Trophoblast cell (in vitro differentiated cells and primary cell): ENCODE results near the gene SAA4.
"Not testable (repeated sequence)": the region's sequence is repeated elsewhere in the genome, so short reads cannot be mapped to it uniquely, and the experiment has no call there.

Source experiments
- DNase-seq, 2 donors: peaks; one replicate each; pipeline ENCODE4 v3.0.0-alpha.2; 2016
- H2AFZ ChIP-seq: 2 replicates; pipeline ENCODE4 v1.6.1; 2013; ENCODE audit warnings: low read length, moderate library complexity, mild to moderate bottlenecking; ENCODE audit not compliant: insufficient read depth, poor library complexity
- H2AK5ac ChIP-seq: 2 replicates; pipeline ENCODE4 v1.6.1; 2013; ENCODE audit warnings: mild to moderate bottlenecking, low read length
- H2BK120ac ChIP-seq: 2 replicates; pipeline ENCODE4 v1.6.1; 2013; ENCODE audit warnings: low read length, mild to moderate bottlenecking, moderate library complexity; ENCODE audit not compliant: insufficient read depth, poor library complexity
- H2BK12ac ChIP-seq: 2 replicates; pipeline ENCODE4 v1.6.1; 2013; ENCODE audit warnings: mild to moderate bottlenecking, low read length, moderate library complexity
- H2BK5ac ChIP-seq: 2 replicates; pipeline ENCODE4 v1.6.1; 2013; ENCODE audit warnings: low read length, low read depth, moderate library complexity, mild to moderate bottlenecking; ENCODE audit not compliant: poor library complexity
- H3K14ac ChIP-seq: 2 replicates; pipeline ENCODE4 v1.6.1; 2013; ENCODE audit warnings: mild to moderate bottlenecking, low read length
- H3K18ac ChIP-seq: 2 replicates; pipeline ENCODE4 v1.6.1; 2013; ENCODE audit warnings: mild to moderate bottlenecking, low read length
- H3K23ac ChIP-seq: 2 replicates; pipeline ENCODE4 v1.6.1; 2013; ENCODE audit warnings: low read length
- H3K27ac ChIP-seq: 2 replicates; pipeline ENCODE4 v1.5.1; 2013; ENCODE audit warnings: low read depth, mild to moderate bottlenecking, inconsistent platforms, low read length, moderate library complexity
- H3K27me3 ChIP-seq: 2 replicates; pipeline ENCODE4 v1.6.1; 2013; ENCODE audit warnings: inconsistent platforms, mild to moderate bottlenecking, low read length, moderate library complexity; ENCODE audit not compliant: insufficient read depth
- H3K36me3 ChIP-seq, 2 experiments: 1 replicate in 1 of 2; 2 replicates in 1 of 2; pipeline ENCODE4 v1.6.1; 2013; ENCODE audit warnings: low read length in 2 of 2, mild to moderate bottlenecking in 2 of 2, moderate library complexity in 1 of 2; ENCODE audit not compliant: insufficient read depth in 2 of 2, control insufficient read depth in 1 of 2
- H3K4ac ChIP-seq: 2 replicates; pipeline ENCODE4 v1.6.1; 2013; ENCODE audit warnings: low read depth, mild to moderate bottlenecking, low read length, moderate library complexity
- H3K4me1 ChIP-seq, 2 experiments: 1 replicate in 1 of 2; 2 replicates in 1 of 2; pipeline ENCODE4 v1.6.1; 2013; ENCODE audit warnings: low read length in 2 of 2, mild to moderate bottlenecking in 2 of 2, moderate library complexity in 1 of 2; ENCODE audit not compliant: insufficient read depth in 2 of 2, control insufficient read depth in 1 of 2
- H3K4me2 ChIP-seq: 2 replicates; pipeline ENCODE4 v1.6.1; 2013; ENCODE audit warnings: inconsistent platforms, mild to moderate bottlenecking, low read length, moderate library complexity
- H3K4me3 ChIP-seq: 2 replicates; pipeline ENCODE4 v1.5.1; 2013; ENCODE audit warnings: mild to moderate bottlenecking, low read depth, low read length, inconsistent platforms
- H3K79me1 ChIP-seq: one replicate; pipeline ENCODE4 v1.6.1; 2013; ENCODE audit warnings: low read length
- H3K79me2 ChIP-seq: 2 replicates; pipeline ENCODE4 v1.6.1; 2013; ENCODE audit warnings: low read length, mild to moderate bottlenecking; ENCODE audit not compliant: control insufficient read depth, insufficient read depth, poor library complexity
- H3K9ac ChIP-seq: 2 replicates; pipeline ENCODE4 v1.6.1; 2013; ENCODE audit warnings: mild to moderate bottlenecking, low read length
- H3K9me3 ChIP-seq: 2 replicates; pipeline ENCODE4 v1.6.1; 2013; ENCODE audit warnings: low read depth, mild to moderate bottlenecking, control low read depth, inconsistent platforms, low read length; ENCODE audit not compliant: insufficient read depth
- H4K12ac ChIP-seq: 2 replicates; pipeline ENCODE4 v1.6.1; 2013; ENCODE audit warnings: low read depth, mild to moderate bottlenecking, low read length, moderate library complexity
- H4K8ac ChIP-seq: 2 replicates; pipeline ENCODE4 v1.6.1; 2013; ENCODE audit warnings: low read depth, mild to moderate bottlenecking, low read length, moderate library complexity
- H4K91ac ChIP-seq: one replicate; pipeline ENCODE4 v1.6.1; 2013; ENCODE audit warnings: low read depth, mild to moderate bottlenecking, low read length, moderate library complexity
- WGBS: extraction: QIAGEN DNeasy Blood & Tissue Kit; methylation state at CpG from one replicate; pipeline ENCODE4 v1.1.7; 2013; ENCODE audit warnings: missing lambda C conversion rate; ENCODE audit not compliant: insufficient read length, insufficient coverage; ENCODE audit errors: extremely low coverage; 5-methylcytosine and 5-hydroxymethylcytosine counted together

SAA4 gene

GRCh38 chr11:18262681-18263350 lies 26.2 kb upstream of the SAA4 start:
- not testable (repeated sequence) for H3K9ac ChIP-seq, H3K4ac ChIP-seq, H3K79me1 ChIP-seq, H3K4me3 ChIP-seq, H3K23ac ChIP-seq, H3K14ac ChIP-seq, H2BK12ac ChIP-seq, H3K27ac ChIP-seq, H3K4me1 ChIP-seq, H3K18ac ChIP-seq, H2BK5ac ChIP-seq, H4K91ac ChIP-seq, H3K9me3 ChIP-seq, H2AK5ac ChIP-seq, H3K36me3 ChIP-seq, H3K79me2 ChIP-seq, H2AFZ ChIP-seq, H2BK120ac ChIP-seq, H3K27me3 ChIP-seq, H3K4me2 ChIP-seq, H4K8ac ChIP-seq, H4K12ac ChIP-seq
- DNase-seq: peak in 1 of 2 donors; percentile 11
- WGBS: no CpG with 5 or more reads among the region's 8 CpGs

GRCh38 chr11:18261721-18262120 lies 25.1 kb upstream of the SAA4 start:
- DNase-seq: no peak
- Histone ChIP-seq H2BK12ac (peak overlapping the region; percentile 76), H3K4me3 (no peak overlapping the region), H3K4ac (no peak overlapping the region), H2AFZ (no peak overlapping the region), H3K4me2 (no peak overlapping the region), H3K14ac (no peak overlapping the region), H3K27ac (no peak overlapping the region), H3K27me3 (no peaks in the 10 kb centered on the region), H4K8ac (no peak overlapping the region), H3K79me1 (no peaks in the 10 kb centered on the region), H3K23ac (no peak overlapping the region), H2BK120ac (no peak overlapping the region), H4K12ac (no peak overlapping the region), H3K79me2 (no peaks in the 10 kb centered on the region), H2AK5ac (no peak overlapping the region), H3K18ac (no peak overlapping the region), H3K4me1 (peaks cover 0 to 4% of the 10 kb centered on the region in 2 experiments), H3K9me3 (no peaks in the 10 kb centered on the region), H4K91ac (no peak overlapping the region), H3K9ac (no peak overlapping the region), H3K36me3 (no peaks in the 10 kb centered on the region), H2BK5ac (no peak overlapping the region)
- WGBS: no CpG with 5 or more reads among the region's 14 CpGs

GRCh38 chr11:18259259-18259658 lies 22.7 kb upstream of the SAA4 start:
- no peak overlapping the region for H3K14ac ChIP-seq
- no peak overlapping the region for H3K4me3 ChIP-seq
- H3K9ac ChIP-seq: no peak overlapping the region
- H3K9me3 ChIP-seq: peaks cover under 1% of the 10 kb centered on the region
- H3K27me3 ChIP-seq: no peaks in the 10 kb centered on the region
- no peak overlapping the region for H2BK120ac ChIP-seq
- H3K36me3 ChIP-seq: no peaks in the 10 kb centered on the region
- no peak overlapping the region for H4K8ac ChIP-seq
- no peak overlapping the region for H2AFZ ChIP-seq
- H3K18ac ChIP-seq: no peak overlapping the region
- no peak overlapping the region for H3K4ac ChIP-seq
- no peak overlapping the region for H2BK5ac ChIP-seq
- H4K12ac ChIP-seq: no peak overlapping the region
- no peak overlapping the region for H3K27ac ChIP-seq
- H3K79me2 ChIP-seq: no peaks in the 10 kb centered on the region
- no peak overlapping the region for H2BK12ac ChIP-seq
- peak overlapping the region; percentile 34 for H3K23ac ChIP-seq
- peak in 1 of 2 donors; percentile 14 for DNase-seq
- no peak overlapping the region for H4K91ac ChIP-seq
- no peak overlapping the region for H3K4me2 ChIP-seq
- peaks cover 0 to 2% of the 10 kb centered on the region in 2 experiments for H3K4me1 ChIP-seq
- no peaks in the 10 kb centered on the region for H3K79me1 ChIP-seq
- no peak overlapping the region for H2AK5ac ChIP-seq

- H3K79me2 ChIP-seq: no peaks in the 10 kb centered on the region
- no peak overlapping the region for H3K18ac ChIP-seq
- no peak overlapping the region for H2AFZ ChIP-seq
- H4K12ac ChIP-seq: no peak overlapping the region
- no peak overlapping the region for H4K91ac ChIP-seq
- no peak overlapping the region for H3K4ac ChIP-seq
- no peak overlapping the region for H2BK5ac ChIP-seq
- no peak overlapping the region for H3K27ac ChIP-seq
- no peak overlapping the region for H2BK120ac ChIP-seq
- H3K14ac ChIP-seq: no peak overlapping the region
- no peak overlapping the region for H2BK12ac ChIP-seq
- H3K79me1 ChIP-seq: no peaks in the 10 kb centered on the region
- no peak for DNase-seq
- no peaks in the 10 kb centered on the region for H3K4me1 ChIP-seq
- no CpG with 5 or more reads among the region's 2 CpGs for WGBS
- H3K36me3 ChIP-seq: no peaks in the 10 kb centered on the region
- no peak overlapping the region for H2AK5ac ChIP-seq
- H3K9me3 ChIP-seq: peaks cover 3% of the 10 kb centered on the region
- no peak overlapping the region for H3K4me2 ChIP-seq
- H3K27me3 ChIP-seq: no peaks in the 10 kb centered on the region
- no peak overlapping the region for H3K4me3 ChIP-seq
- no peak overlapping the region for H4K8ac ChIP-seq
- H3K23ac ChIP-seq: no peak overlapping the region
- H3K9ac ChIP-seq: no peak overlapping the region
These were observed 18.3 kb upstream of the SAA4 start for GRCh38 chr11:18254781-18255361.
